HL-60 (cell line): Measurements from ENCODE around the gene CCDC102A.

ENCODE experiments used
- CTCF ChIP-seq: IDR thresholded peaks from one replicate; pipeline ENCODE4 v1.5.1; 2011; ENCODE audit warnings: low read length, control low read depth, inconsistent platforms; ENCODE audit not compliant: insufficient read depth
- POLR2AphosphoS5 ChIP-seq: IDR thresholded peaks from 2 replicates; pipeline ENCODE4 v1.6.1; 2012; ENCODE audit warnings: low read depth

DNA sequence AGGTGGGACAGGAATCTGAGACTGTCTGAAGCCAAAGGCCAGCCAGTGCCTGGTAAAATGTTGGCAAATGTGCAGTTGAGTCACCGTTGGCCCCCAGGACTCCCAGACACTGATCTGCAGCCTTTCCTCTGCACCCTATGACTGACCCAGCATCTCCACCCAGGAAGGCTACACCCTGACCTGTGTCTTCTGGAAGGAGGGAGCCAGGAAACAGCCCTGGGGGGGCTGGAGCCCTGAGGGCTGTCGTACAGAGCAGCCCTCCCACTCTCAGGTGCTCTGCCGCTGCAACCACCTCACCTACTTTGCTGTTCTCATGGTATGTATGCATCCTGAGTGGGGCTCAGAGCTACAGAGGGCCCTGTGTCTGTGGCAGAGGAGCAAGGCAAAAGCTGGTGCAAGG lies 30.1 kb upstream of the CCDC102A start:
- TF ChIP-seq CTCF (no peak), POLR2AphosphoS5 (no peak)
